Calu3 (cell line): Measurements from ENCODE around the gene ITPR2. TPM values are rescaled to one million over a fixed set of nuclear protein-coding genes. Genes with fewer than 3 reads are reported as not detected.

Experiments
- BruUV-seq: library from RNA; stranded (reverse); fragments of 400-500 nt; replicated peaks from 2 replicates; lab custom pipeline; 2021; lab: Mats Ljungman, UMichigan
- CTCF ChIA-PET: fragments of 300-600 bp; sonication (Branson Sonifier 250); formaldehyde crosslinking; loops from one replicate; lab custom pipeline; 2022; ENCODE audit warnings: antibody characterized with exemption; lab: Charles Lee
- DNase-seq: peaks from one replicate; pipeline ENCODE4 v3.0.0; 2022
- H3K27ac Mint-ChIP-seq: one replicate; pipeline ENCODE4 v1.8.0; 2022; ENCODE audit warnings: mixed read lengths; ENCODE audit not compliant: unreplicated experiment
- H3K27me3 Mint-ChIP-seq: one replicate; pipeline ENCODE4 v1.8.0; 2022; ENCODE audit warnings: mixed read lengths; ENCODE audit not compliant: unreplicated experiment
- H3K36me3 Mint-ChIP-seq: one replicate; pipeline ENCODE4 v1.8.0; 2022; ENCODE audit warnings: mild to moderate bottlenecking, moderate library complexity, mixed read lengths; ENCODE audit not compliant: insufficient read depth, unreplicated experiment
- H3K4me1 Mint-ChIP-seq: one replicate; pipeline ENCODE4 v1.8.0; 2022; ENCODE audit warnings: mild to moderate bottlenecking, low read depth, mixed read lengths; ENCODE audit not compliant: unreplicated experiment
- H3K4me3 Mint-ChIP-seq: one replicate; pipeline ENCODE4 v1.8.0; 2022; ENCODE audit warnings: mild to moderate bottlenecking, low read depth, moderate library complexity, mixed read lengths; ENCODE audit not compliant: unreplicated experiment
- H3K9me3 Mint-ChIP-seq: one replicate; pipeline ENCODE4 v1.8.0; 2022; ENCODE audit warnings: low read depth, mixed read lengths; ENCODE audit not compliant: unreplicated experiment
- intact Hi-C: fragments of 100-400 bp; cut with micrococcal nuclease; formaldehyde crosslinking; loops from one replicate; pipeline ENCODE4 v1.10.0; 2022; ENCODE audit not compliant: unreplicated experiment
- total RNA-seq: library from RNA; stranded (reverse); gene quantifications from 2 replicates; pipeline ENCODE4 v1.2.3, GENCODE V29; 2022
- TF ChIP-seq, protein P1 (sequence below): fragments of 200-600 bp; IDR thresholded peaks from one replicate; pipeline ENCODE4 v1.8.0; 2022; ENCODE audit warnings: antibody characterized with exemption; ENCODE audit not compliant: unreplicated experiment

Gene ITPR2
- total RNA-seq, 1 experiment from 2014 or later = 2.5 TPM

DNA sequence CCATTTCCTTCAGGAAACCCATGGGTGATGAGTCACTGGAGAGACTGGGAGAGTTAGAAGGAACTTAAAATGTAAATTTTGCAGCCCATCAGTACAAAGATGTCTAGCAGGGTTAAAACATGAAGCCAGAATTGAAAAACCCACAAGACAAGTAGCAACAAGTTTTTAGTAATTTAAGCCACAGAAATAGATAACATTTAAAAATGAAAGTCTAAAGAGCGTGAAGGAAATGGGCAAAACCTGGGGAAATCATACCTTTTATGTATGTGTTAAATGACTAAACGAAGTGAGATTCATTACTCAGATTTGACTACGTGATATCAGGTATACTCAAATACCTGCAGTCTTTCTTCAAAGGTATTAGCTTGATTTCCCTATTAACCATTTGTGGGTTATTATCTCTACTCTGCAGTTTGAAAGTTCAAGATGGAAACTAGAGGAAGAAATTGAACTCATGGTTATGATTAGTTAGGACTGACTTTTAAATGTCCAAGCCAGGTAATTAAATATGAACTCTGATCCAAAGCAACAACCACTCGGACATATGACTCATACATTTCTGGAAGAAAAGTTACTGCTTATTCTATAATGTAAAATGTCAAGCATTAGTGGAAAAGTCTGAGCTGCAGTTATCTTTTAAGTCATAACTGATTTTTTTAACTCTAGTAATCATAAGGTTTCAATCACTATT, 84.1 kb downstream of the ITPR2 start:
- Mint-ChIP-seq H3K9me3 (no peaks in the 10 kb centered on the region), H3K27ac (no peak overlapping the region), H3K4me1 (peaks cover 17% of the 10 kb centered on the region), H3K36me3 (no peaks in the 10 kb centered on the region), H3K4me3 (peak overlapping the region; percentile 18), H3K27me3 (peaks cover 24% of the 10 kb centered on the region)
- DNase-seq = no peak
- TF ChIP-seq, protein P1, sequence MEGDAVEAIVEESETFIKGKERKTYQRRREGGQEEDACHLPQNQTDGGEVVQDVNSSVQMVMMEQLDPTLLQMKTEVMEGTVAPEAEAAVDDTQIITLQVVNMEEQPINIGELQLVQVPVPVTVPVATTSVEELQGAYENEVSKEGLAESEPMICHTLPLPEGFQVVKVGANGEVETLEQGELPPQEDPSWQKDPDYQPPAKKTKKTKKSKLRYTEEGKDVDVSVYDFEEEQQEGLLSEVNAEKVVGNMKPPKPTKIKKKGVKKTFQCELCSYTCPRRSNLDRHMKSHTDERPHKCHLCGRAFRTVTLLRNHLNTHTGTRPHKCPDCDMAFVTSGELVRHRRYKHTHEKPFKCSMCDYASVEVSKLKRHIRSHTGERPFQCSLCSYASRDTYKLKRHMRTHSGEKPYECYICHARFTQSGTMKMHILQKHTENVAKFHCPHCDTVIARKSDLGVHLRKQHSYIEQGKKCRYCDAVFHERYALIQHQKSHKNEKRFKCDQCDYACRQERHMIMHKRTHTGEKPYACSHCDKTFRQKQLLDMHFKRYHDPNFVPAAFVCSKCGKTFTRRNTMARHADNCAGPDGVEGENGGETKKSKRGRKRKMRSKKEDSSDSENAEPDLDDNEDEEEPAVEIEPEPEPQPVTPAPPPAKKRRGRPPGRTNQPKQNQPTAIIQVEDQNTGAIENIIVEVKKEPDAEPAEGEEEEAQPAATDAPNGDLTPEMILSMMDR = no peak
- intact Hi-C loops = no loop called here
- CTCF ChIA-PET = interaction anchor here (1.1 kb wide), 1 partner anchor 14 kb away, joined by 3 read pairs; no protein-coding TSS in a partner anchor
- no TSS peak for BruUV-seq

DNA sequence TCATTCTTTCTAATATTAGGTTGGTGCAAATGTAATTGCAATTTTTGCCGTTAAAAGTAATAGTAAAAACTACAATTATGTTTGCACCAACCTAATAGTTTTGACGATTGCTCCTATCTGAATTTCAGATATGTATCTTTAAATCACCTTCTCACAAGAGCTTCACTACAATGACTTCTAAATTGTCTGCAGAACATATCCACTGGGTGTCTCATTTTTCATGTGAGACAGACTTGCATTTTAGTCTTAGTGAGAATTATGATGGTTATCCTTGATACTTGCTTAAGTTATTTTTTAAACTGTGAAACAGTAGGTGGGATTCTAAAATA, 84.6 kb downstream of the ITPR2 start:
- no TSS peak for BruUV-seq
- H3K27me3 Mint-ChIP-seq = peaks cover 24% of the 10 kb centered on the region
- DNase-seq = no peak
- CTCF ChIA-PET = interaction anchor here (1.1 kb wide), 1 partner anchor 14 kb away, joined by 3 read pairs; no protein-coding TSS in a partner anchor
- no peak overlapping the region for H3K27ac Mint-ChIP-seq
- peak overlapping the region; percentile 18 for H3K4me3 Mint-ChIP-seq
- intact Hi-C loops = no loop called here
- no peaks in the 10 kb centered on the region for H3K36me3 Mint-ChIP-seq
- peaks cover 17% of the 10 kb centered on the region for H3K4me1 Mint-ChIP-seq
- no peaks in the 10 kb centered on the region for H3K9me3 Mint-ChIP-seq
- TF ChIP-seq, protein P1 = no peak

- H3K27ac Mint-ChIP-seq = no peak overlapping the region
- TF ChIP-seq, protein P1 = no peak
- H3K4me3 Mint-ChIP-seq = no peak overlapping the region
- H3K4me1 Mint-ChIP-seq = peaks cover 17% of the 10 kb centered on the region
- no TSS peak for BruUV-seq
- no peaks in the 10 kb centered on the region for H3K9me3 Mint-ChIP-seq
- no peaks in the 10 kb centered on the region for H3K36me3 Mint-ChIP-seq
- intact Hi-C loops = no loop called here
- no peak for DNase-seq
- peaks cover 35% of the 10 kb centered on the region for H3K27me3 Mint-ChIP-seq
- CTCF ChIA-PET = interaction anchor here (0.7 kb wide), 1 partner anchor 40 kb away, joined by 4 read pairs; no protein-coding TSS in a partner anchor
Measured at GRCh38 chr12:26746121-26746714, 86.8 kb downstream of the ITPR2 start.

GRCh38 chr12:26744697-26745440, 88.1 kb downstream of the ITPR2 start:
- H3K9me3 Mint-ChIP-seq = no peaks in the 10 kb centered on the region
- CTCF ChIA-PET = no interaction called here
- intact Hi-C loops = no loop called here
- DNase-seq = no peak
- no peak overlapping the region for H3K27ac Mint-ChIP-seq
- peaks cover 17% of the 10 kb centered on the region for H3K4me1 Mint-ChIP-seq
- no TSS peak for BruUV-seq
- TF ChIP-seq, protein P1 = no peak
- no peaks in the 10 kb centered on the region for H3K36me3 Mint-ChIP-seq
- H3K4me3 Mint-ChIP-seq = no peak overlapping the region
- peaks cover 35% of the 10 kb centered on the region for H3K27me3 Mint-ChIP-seq
